K562 (cell line): Measurements from ENCODE around the gene ATP9A. TPM values are rescaled to one million over a fixed set of nuclear protein-coding genes. Genes with fewer than 3 reads are reported as not detected.

Experiments
- ATAC-seq: fragments of 200-7000 bp; cut with Tn5 transposase; 3 replicates; pipeline ENCODE4 v1.9.1; 2020; ENCODE audit warnings: moderate library complexity
- BruUV-seq: library from RNA; stranded (reverse); fragments of 400-500 nt; replicated peaks from 2 replicates; lab custom pipeline; 2021; lab: Mats Ljungman, UMichigan
- CTCF ChIA-PET: fragments of 300-600 bp; formaldehyde crosslinking; extraction: SDS; loops from one replicate; lab custom pipeline; 2021; ENCODE audit warnings: low intra/inter-chr PET ratio; lab: Yijun Ruan, JAX
- POLR2A ChIA-PET: fragments of 300-600, 350-650 bp; sonication (Branson Sonifier 250); formaldehyde crosslinking; extraction: SDS; loops from one replicate; lab custom pipeline; 2021; ENCODE audit warnings: antibody characterized with exemption, inconsistent platforms; lab: Yijun Ruan, JAX
- DNase-seq, 4 experiments: peaks; one replicate each; pipeline versions ENCODE4 v3.0.0 to v3.0.0-alpha.2; 2011 to 2018; ENCODE audit warnings: low spot score in 3 of 4, mixed read lengths in 3 of 4; ENCODE audit errors: extremely low read depth in 1 of 4
- FAIRE-seq: peaks from 2 replicates; lab custom pipeline; 2011; peaks lifted over from hg19 to GRCh38; lab: Jason Lieb, UNC
- H2AFZ ChIP-seq: 2 replicates; pipeline ENCODE4 v1.6.0; 2011; ENCODE audit warnings: low read depth, low read length, control low read depth, inconsistent platforms
- H3K27ac ChIP-seq: fragments of 200-600 bp; 3 replicates; pipeline ENCODE4 v1.8.0; 2011; ENCODE audit warnings: low read depth, mild to moderate bottlenecking, control low read depth, inconsistent platforms, low read length, moderate library complexity, mixed read lengths; ENCODE audit errors: extremely low read depth
- H3K27me3 ChIP-seq, 2 experiments: fragments of 300-600 bp in 1 of 2; 2 replicates in 1 of 2; 3 replicates in 1 of 2; pipeline versions ENCODE4 v1.6.0 to v1.8.0; 2011; ENCODE audit warnings: inconsistent platforms in 2 of 2, low read length in 2 of 2, mild to moderate bottlenecking in 1 of 2, mixed read lengths in 1 of 2, moderate library complexity in 1 of 2; ENCODE audit not compliant: control insufficient read depth in 2 of 2, insufficient read depth in 2 of 2
- H3K36me3 ChIP-seq: fragments of 300-600 bp; 3 replicates; pipeline ENCODE4 v1.8.0; 2011; ENCODE audit warnings: mild to moderate bottlenecking, low read length, inconsistent platforms; ENCODE audit not compliant: control insufficient read depth, insufficient read depth
- H3K4me1 ChIP-seq, 2 experiments: fragments of 200-600 bp in 1 of 2; replicated peaks in 1 of 2; 2 replicates in 1 of 2; 3 replicates in 1 of 2; pipeline versions ENCODE4 v1.5.1 to v1.8.0; 2011; ENCODE audit warnings: inconsistent platforms in 2 of 2, low read length in 2 of 2, mild to moderate bottlenecking in 1 of 2, mixed read lengths in 1 of 2, moderate library complexity in 1 of 2; ENCODE audit not compliant: control insufficient read depth in 2 of 2, insufficient read depth in 2 of 2
- H3K4me2 ChIP-seq: 2 replicates; pipeline ENCODE4 v1.6.1; 2011; ENCODE audit warnings: low read length, control low read depth, inconsistent platforms, mixed read lengths; ENCODE audit not compliant: insufficient read depth
- H3K4me3 ChIP-seq: fragments of 200-600 bp; sonication (generic), shearing (Covaris generic); 2 replicates; pipeline ENCODE4 v1.5.1; 2016; ENCODE audit warnings: control low read depth, inconsistent platforms
- H3K79me2 ChIP-seq: fragments of 200-600 bp; 3 replicates; pipeline ENCODE4 v1.8.0; 2011; ENCODE audit warnings: low read length, inconsistent platforms; ENCODE audit not compliant: control insufficient read depth, insufficient read depth
- H3K9ac ChIP-seq, 2 experiments: 2 replicates each; pipeline versions ENCODE4 v1.6.0 to v1.6.1; 2011; ENCODE audit warnings: low read depth in 2 of 2, low read length in 2 of 2, control low read depth in 1 of 2, inconsistent platforms in 1 of 2, mild to moderate bottlenecking in 1 of 2, mixed read lengths in 1 of 2; ENCODE audit not compliant: insufficient read depth in 1 of 2
- H3K9me1 ChIP-seq: one replicate; pipeline ENCODE4 v1.6.0; 2011; ENCODE audit warnings: inconsistent platforms, mild to moderate bottlenecking, low read length, moderate library complexity; ENCODE audit not compliant: control insufficient read depth, insufficient read depth
- H3K9me3 ChIP-seq: replicated peaks from 2 replicates; pipeline ENCODE4 v1.5.1; 2011; ENCODE audit warnings: low read depth, low read length, inconsistent platforms; ENCODE audit not compliant: control insufficient read depth, insufficient read depth
- H4K20me1 ChIP-seq: replicated peaks from 2 replicates; pipeline ENCODE4 v1.6.1; 2011; ENCODE audit warnings: low read length, inconsistent platforms, mixed read lengths; ENCODE audit not compliant: control insufficient read depth, insufficient read depth
- ARID2 ChIP-seq: fragments of 450-650 bp; IDR thresholded peaks from 2 replicates; pipeline ENCODE4 v1.6.1; 2017; ENCODE audit warnings: antibody characterized with exemption, mild to moderate bottlenecking
- ATF1 ChIP-seq, 2 experiments: fragments of 450-650 bp in 1 of 2; IDR thresholded peaks; 2 replicates each; pipeline ENCODE4 v1.6.1; 2016; ENCODE audit warnings: missing compliant biosample characterization in 1 of 2, missing genetic modification characterization in 1 of 2
- BCL6 ChIP-seq: fragments of 250-450 bp; sonication (Bioruptor Pico); IDR thresholded peaks from 2 replicates; pipeline ENCODE4 v1.4.0; 2020
- BRF1 ChIP-seq: IDR thresholded peaks from 3 replicates; pipeline ENCODE4 v1.6.1; 2011; ENCODE audit warnings: borderline replicate concordance, mild to moderate bottlenecking; ENCODE audit not compliant: insufficient read length; ENCODE audit errors: extremely low read depth
- EP400 ChIP-seq: fragments of 450-650 bp; IDR thresholded peaks from 2 replicates; pipeline ENCODE4 v1.6.1; 2017; ENCODE audit warnings: antibody characterized with exemption, mild to moderate bottlenecking, moderate library complexity
- HNRNPK ChIP-seq: fragments of 200-400 bp; formaldehyde crosslinking; IDR thresholded peaks from one replicate; pipeline ENCODE4 v1.6.1; 2018; ENCODE audit warnings: mild to moderate bottlenecking, low read depth, low read length; ENCODE audit not compliant: poor library complexity, severe bottlenecking
- MAZ ChIP-seq, 2 experiments: fragments of 450-650 bp in 1 of 2; sonication (generic) in 1 of 2; formaldehyde crosslinking; IDR thresholded peaks in 1 of 2; conservative IDR thresholded peaks in 1 of 2; 2 replicates each; pipeline versions ENCODE4 v1.4.0 to v1.5.0; 2020; ENCODE audit warnings: mild to moderate bottlenecking in 1 of 2, missing genetic modification reagents in 1 of 2
- MXI1 ChIP-seq: IDR thresholded peaks from 2 replicates; pipeline ENCODE4 v1.6.1; 2011; ENCODE audit warnings: low read depth, mild to moderate bottlenecking, improper control_type of control experiment, low read length
- STAT5B ChIP-seq: fragments of 250-450 bp; sonication (Bioruptor Pico); IDR thresholded peaks from 2 replicates; pipeline ENCODE4 v1.8.0; 2021; ENCODE audit warnings: mild to moderate bottlenecking, inconsistent platforms
- ZNF124 ChIP-seq: sonication (generic); formaldehyde crosslinking; IDR thresholded peaks from 2 replicates; pipeline ENCODE4 v1.8.1; 2022; ENCODE audit warnings: missing genetic modification reagents
- ZNF143 ChIP-seq: sonication (generic); formaldehyde crosslinking; IDR thresholded peaks from 2 replicates; pipeline ENCODE4 v1.9.0; 2022; ENCODE audit warnings: mild to moderate bottlenecking, missing genetic modification reagents
- ZNF175 ChIP-seq: fragments of 200-800 bp; sonication (Bioruptor generic); IDR thresholded peaks from 2 replicates; pipeline ENCODE4 v1.6.1; 2016; ENCODE audit warnings: low read depth, mild to moderate bottlenecking, missing genetic modification characterization, missing compliant biosample characterization
- ZNF717 ChIP-seq: fragments of 250-450 bp; sonication (Bioruptor Pico); IDR thresholded peaks from 2 replicates; pipeline ENCODE4 v1.5.0; 2021
- WGBS: fragments of 100-300 bp; shearing (Covaris generic); methylation state at CpG from one replicate; pipeline ENCODE4 v1.1.6; 2016; ENCODE audit warnings: low coverage, mixed read lengths; ENCODE audit not compliant: insufficient coverage; ENCODE audit errors: missing lambda C conversion rate; 5-methylcytosine and 5-hydroxymethylcytosine counted together
- in situ Hi-C: fragments of 300-500 bp; cut with MboI; formaldehyde crosslinking; loops from 4 replicates; pipeline ENCODE4 v1.15.0; 2018; ENCODE audit warnings: inconsistent platforms, mixed read lengths
- intact Hi-C: fragments of 100-400 bp; cut with micrococcal nuclease; formaldehyde crosslinking; loops from 2 replicates; pipeline ENCODE4 v1.14.2; 2022
- polyA plus RNA-seq, 8 experiments: library from polyadenylated mRNA; depleted of rRNA in 4 of 8; stranded (reverse) in 5 of 8; unstranded in 3 of 8; fragments of >200 nt; fragmentation: Nextera tagmentation in 2 of 8; fragmentation: Illumina TruSeq in 1 of 8; extraction: Ambion mirVana in 2 of 8; extraction: Trizol in 1 of 8; gene quantifications; 2 replicates each; pipeline versions ENCODE4 v1.2.1 to v1.2.3, GENCODE V29; 2011 to 2014; ENCODE audit warnings: inconsistent platforms in 1 of 8, missing spikeins in 1 of 8
- total RNA-seq, 7 experiments: library from RNA; depleted of rRNA in 6 of 7; stranded (reverse); fragments of >200 nt in 6 of 7; fragmentation: Illumina TruSeq in 2 of 7; extraction: Trizol in 2 of 7; gene quantifications; 2 replicates each; pipeline versions ENCODE4 v1.2.1 to v1.2.3, GENCODE V29; 2011 to 2021; ENCODE audit warnings: low replicate concordance in 1 of 7

Gene ATP9A
- total and polyA plus RNA-seq, 9 of the 15 experiments (the other 6 are each of a cell fraction or from before 2014, with no cell fraction given): 0.18 to 0.62 (median 0.29) TPM

- intact Hi-C loops: no loop called here
- no peak overlapping the region for H3K9ac ChIP-seq
- no peaks in the 10 kb centered on the region for H3K9me3 ChIP-seq
- no peaks in the 10 kb centered on the region for H4K20me1 ChIP-seq
- H3K36me3 ChIP-seq: no peaks in the 10 kb centered on the region
- CTCF ChIA-PET: interaction anchor here (0.6 kb wide), 1 partner anchor 44 kb away, joined by 3 read pairs; no protein-coding TSS in a partner anchor
- TF ChIP-seq ZNF175 (CRISPR knock-in tag): no peak
- no peak for TF ChIP-seq HNRNPK
- no peak for TF ChIP-seq ZNF124 (CRISPR knock-in tag)
- TF ChIP-seq ZNF717 (CRISPR knock-in tag): no peak
- no peak for TF ChIP-seq MAZ (CRISPR knock-in tag; conservative IDR thresholded peaks at IDR 0.05 in 1 of 2, IDR thresholded peaks at IDR 0.05 in 1 of 2)
- no peak for TF ChIP-seq STAT5B
- no peak for TF ChIP-seq MXI1
- no peak for TF ChIP-seq ZNF143 (CRISPR knock-in tag)
- TF ChIP-seq BCL6 (CRISPR knock-in tag): no peak
- TF ChIP-seq ARID2: no peak
- no peak for TF ChIP-seq ATF1 (CRISPR knock-in tag; IDR thresholded peaks at IDR 0.05)
- TF ChIP-seq ATF1 (tag; IDR thresholded peaks at IDR 0.05): no peak
- TF ChIP-seq BRF1: no peak
- TF ChIP-seq EP400: no peak
- no peak overlapping the region for H2AFZ ChIP-seq
- H3K9me1 ChIP-seq: no peaks in the 10 kb centered on the region
- no TSS peak for BruUV-seq
- WGBS: 0% methylated on average over 2 of the region's 2 CpGs
- POLR2A ChIA-PET: no interaction called here
- no peak for ATAC-seq
- peaks cover 40 to 42% of the 10 kb centered on the region in 2 experiments for H3K27me3 ChIP-seq
- no peak for FAIRE-seq
- H3K27ac ChIP-seq: no peak overlapping the region
- peaks cover 0 to under 1% of the 10 kb centered on the region in 2 experiments; a peak in 1 of 5 replicates for H3K4me1 ChIP-seq
- H3K4me3 ChIP-seq: no peak overlapping the region
- DNase-seq: no peak
- in situ Hi-C loops: no loop called here
- no peaks in the 10 kb centered on the region for H3K79me2 ChIP-seq
- no peak overlapping the region for H3K4me2 ChIP-seq
Measured at GRCh38 chr20:51611625-51611890, 156.6 kb downstream of the ATP9A start.
